ENCODE measurements around the gene MRPL36. TPM values are rescaled to one million over a fixed set of nuclear protein-coding genes. Genes with fewer than 3 reads are reported as not detected.

The MRPL36 gene
- total RNA-seq, 4 donors from 2014 or later: 26.7 to 37.4 (median 32.7) TPM

GRCh38 chr5:1782385-1783215 is 17.0 kb downstream of the MRPL36 start:
- H3K4me1 ChIP-seq: no peaks in the 10 kb centered on the region
- H3K4me3 ChIP-seq: no peak overlapping the region
- DNase-seq: no peak
- in situ Hi-C loops (cut with MboI; ENCODE audit: low pct_ligation_motif_present in 1 of 4, low pct_unique_long_range_greater_than_20kb in 1 of 4, low sequenced_read_pairs in 3 of 4): no loop called here
- TF ChIP-seq POLR2AphosphoS5 (IDR thresholded peaks at IDR 0.05) (no peak), POLR2A (IDR thresholded peaks at IDR 0.05) (no peak), CTCF (IDR thresholded peaks at IDR 0.05) (no peak)
- peaks cover 5% of the 10 kb centered on the region for H3K27me3 ChIP-seq
- H3K9me3 ChIP-seq: no peaks in the 10 kb centered on the region
- H3K27ac ChIP-seq: no peak overlapping the region
- intact Hi-C loops (cut with DNase I; ENCODE audit: low total_unique reads): no loop called here
- H3K36me3 ChIP-seq: no peaks in the 10 kb centered on the region
- WGBS, 2 donors (ENCODE audit: low coverage in 1 of 2): 65 to 68% methylated on average over 5 to 14 of the region's 14 CpGs

- Histone ChIP-seq H3K9me3 (no peaks in the 10 kb centered on the region), H3K36me3 (no peaks in the 10 kb centered on the region), H3K27ac (no peak overlapping the region), H3K4me1 (no peaks in the 10 kb centered on the region), H3K4me3 (no peak overlapping the region), H3K27me3 (peaks cover 2% of the 10 kb centered on the region)
- in situ Hi-C loops (cut with MboI; ENCODE audit: low pct_ligation_motif_present in 1 of 4, low pct_unique_long_range_greater_than_20kb in 1 of 4, low sequenced_read_pairs in 3 of 4) (no loop called here), intact Hi-C loops (cut with DNase I; ENCODE audit: low total_unique reads) (no loop called here)
- no peak for TF ChIP-seq EP300 (IDR thresholded peaks at IDR 0.05; ENCODE audit: low read depth)
- 82% methylated on average over 9 of the region's 9 CpGs; no CpG with 5 or more reads in 1 of the 2 donors for WGBS, 2 donors (ENCODE audit: low coverage in 1 of 2)
- DNase-seq: no peak
These were observed 17.8 kb downstream of the MRPL36 start for GRCh38 chr5:1781726-1782384.

- H3K4me1 ChIP-seq: no peaks in the 10 kb centered on the region
- H3K4me3 ChIP-seq: no peak overlapping the region
- TF ChIP-seq POLR2A (IDR thresholded peaks at IDR 0.05): no peak
- no peak for TF ChIP-seq POLR2AphosphoS5 (IDR thresholded peaks at IDR 0.05)
- no peak for TF ChIP-seq EP300 (IDR thresholded peaks at IDR 0.05; ENCODE audit: low read depth)
- no peak for TF ChIP-seq CTCF (IDR thresholded peaks at IDR 0.05)
- intact Hi-C loops (cut with DNase I; ENCODE audit: low total_unique reads): no loop called here
- H3K27ac ChIP-seq: no peak overlapping the region
- WGBS, 2 donors (ENCODE audit: low coverage in 1 of 2): 77 to 92% methylated on average over 6 of the region's 6 CpGs
- no peaks in the 10 kb centered on the region for H3K9me3 ChIP-seq
- H3K36me3 ChIP-seq: no peaks in the 10 kb centered on the region
- no peaks in the 10 kb centered on the region for H3K27me3 ChIP-seq
- in situ Hi-C loops (cut with MboI; ENCODE audit: low pct_ligation_motif_present in 1 of 4, low pct_unique_long_range_greater_than_20kb in 1 of 4, low sequenced_read_pairs in 3 of 4): no loop called here
- no peak for DNase-seq
These were observed 18.5 kb downstream of the MRPL36 start for GRCh38 chr5:1781107-1781506.

- Histone ChIP-seq H3K4me1 (no peaks in the 10 kb centered on the region), H3K27me3 (no peaks in the 10 kb centered on the region), H3K27ac (no peak overlapping the region), H3K4me3 (no peak overlapping the region), H3K36me3 (no peaks in the 10 kb centered on the region), H3K9me3 (no peaks in the 10 kb centered on the region)
- intact Hi-C loops (cut with DNase I; ENCODE audit: low total_unique reads): no loop called here
- WGBS, 2 donors (ENCODE audit: low coverage in 1 of 2): 73 to 75% methylated on average over 2 to 6 of the region's 6 CpGs
- no peak for DNase-seq
- in situ Hi-C loops (cut with MboI; ENCODE audit: low pct_ligation_motif_present in 1 of 4, low pct_unique_long_range_greater_than_20kb in 1 of 4, low sequenced_read_pairs in 3 of 4): no loop called here
- TF ChIP-seq CTCF (IDR thresholded peaks at IDR 0.05): no peak
- TF ChIP-seq POLR2A (IDR thresholded peaks at IDR 0.05): no peak
- TF ChIP-seq EP300 (IDR thresholded peaks at IDR 0.05; ENCODE audit: low read depth): no peak
- TF ChIP-seq POLR2AphosphoS5 (IDR thresholded peaks at IDR 0.05): no peak
These were observed 19.1 kb downstream of the MRPL36 start for GRCh38 chr5:1780614-1780930.
